Keratinocyte (primary cell): ENCODE data around the gene COPG2. TPM values are rescaled to one million over a fixed set of nuclear protein-coding genes. Genes with fewer than 3 reads are reported as not detected.

Source experiments
- DNase-seq: peaks from one replicate; pipeline ENCODE4 v3.0.0-alpha.2; 2011; ENCODE audit warnings: low read depth, missing footprints, low spot score
- FAIRE-seq: peaks from 2 replicates; lab custom pipeline; 2011; peaks lifted over from hg19 to GRCh38; lab: Jason Lieb, UNC
- H2AFZ ChIP-seq: 2 replicates; pipeline ENCODE4 v1.6.0; 2012; ENCODE audit warnings: low read length, control low read depth, inconsistent platforms; ENCODE audit not compliant: control insufficient read depth
- H3K27ac ChIP-seq: 2 replicates; pipeline ENCODE4 v1.5.1; 2011; ENCODE audit warnings: low read length; ENCODE audit not compliant: control insufficient read depth, insufficient read depth
- H3K27me3 ChIP-seq: 3 replicates; pipeline ENCODE4 v1.6.0; 2011; ENCODE audit warnings: low read length; ENCODE audit not compliant: control insufficient read depth, insufficient read depth; ENCODE audit errors: extremely low read depth
- H3K36me3 ChIP-seq, 2 experiments: 2 replicates in 1 of 2; 3 replicates in 1 of 2; pipeline ENCODE4 v1.5.1; 2011; ENCODE audit warnings: low read length in 2 of 2, mild to moderate bottlenecking in 1 of 2; ENCODE audit not compliant: control insufficient read depth in 2 of 2, insufficient read depth in 2 of 2; ENCODE audit errors: extremely low read depth in 1 of 2
- H3K4me1 ChIP-seq: 3 replicates; pipeline ENCODE4 v1.5.1; 2011; ENCODE audit warnings: low read length; ENCODE audit not compliant: control insufficient read depth, insufficient read depth; ENCODE audit errors: extremely low read depth
- H3K4me2 ChIP-seq: 3 replicates; pipeline ENCODE4 v1.6.0; 2011; ENCODE audit warnings: low read depth, low read length; ENCODE audit not compliant: control insufficient read depth, insufficient read depth; ENCODE audit errors: extremely low read depth
- H3K4me3 ChIP-seq, 3 experiments: fragments of 200-600 bp in 1 of 3; sonication (generic) in 1 of 3; 2 replicates in 2 of 3; 3 replicates in 1 of 3; pipeline ENCODE4 v1.5.1; 2011 to 2016; ENCODE audit warnings: low read length in 3 of 3, mild to moderate bottlenecking in 3 of 3, control low read depth in 2 of 3, inconsistent platforms in 1 of 3, low read depth in 1 of 3, mixed read lengths in 1 of 3, mixed run types in 1 of 3, moderate library complexity in 1 of 3; ENCODE audit not compliant: control insufficient read depth in 2 of 3, insufficient read depth in 2 of 3; ENCODE audit errors: extremely low read depth in 1 of 3
- H3K79me2 ChIP-seq: 2 replicates; pipeline ENCODE4 v1.6.0; 2012; ENCODE audit warnings: low read length; ENCODE audit not compliant: control insufficient read depth, insufficient read depth
- H3K9ac ChIP-seq: 3 replicates; pipeline ENCODE4 v1.6.0; 2011; ENCODE audit warnings: low read length; ENCODE audit not compliant: control insufficient read depth, insufficient read depth; ENCODE audit errors: extremely low read depth
- H3K9me1 ChIP-seq: 3 replicates; pipeline ENCODE4 v1.6.0; 2011; ENCODE audit warnings: low read length; ENCODE audit not compliant: control insufficient read depth, insufficient read depth; ENCODE audit errors: extremely low read depth
- H3K9me3 ChIP-seq: 2 replicates; pipeline ENCODE4 v1.5.1; 2012; ENCODE audit warnings: low read depth, low read length; ENCODE audit not compliant: control insufficient read depth
- H4K20me1 ChIP-seq: 3 replicates; pipeline ENCODE4 v1.6.0; 2011; ENCODE audit warnings: low read length; ENCODE audit not compliant: control insufficient read depth, insufficient read depth; ENCODE audit errors: extremely low read depth
- CTCF ChIP-seq, 3 experiments: IDR thresholded peaks in 1 of 3; conservative IDR thresholded peaks in 1 of 3; optimal IDR thresholded peaks in 1 of 3; 2 replicates in 2 of 3; 3 replicates in 1 of 3; pipeline versions ENCODE3 to v1.5.1; 2011; ENCODE audit warnings: low read length in 3 of 3, mild to moderate bottlenecking in 3 of 3, moderate library complexity in 2 of 3, control low read depth in 1 of 3, inconsistent platforms in 1 of 3; ENCODE audit not compliant: insufficient read depth in 2 of 3; ENCODE audit errors: extremely low read depth in 1 of 3
- EZH2 ChIP-seq: IDR thresholded peaks from one replicate; pipeline ENCODE4 v1.6.1; 2012; ENCODE audit warnings: inconsistent platforms, mild to moderate bottlenecking, low read length, moderate library complexity
- dilution Hi-C: fragments of 300-500 bp; cut with MboI; formaldehyde crosslinking; loops from one replicate; pipeline ENCODE4 v1.7.0; 2020; ENCODE audit warnings: low sequenced_read_pairs; ENCODE audit not compliant: extremely low pct_ligation_motif_present
- polyA plus RNA-seq, 5 experiments: library from polyadenylated mRNA; depleted of rRNA in 3 of 5; stranded (reverse) in 3 of 5; stranded (forward) in 1 of 5; unstranded in 1 of 5; fragments of >200 nt; gene quantifications; 1 replicate in 1 of 5; 2 replicates in 3 of 5; 3 replicates in 1 of 5; pipeline versions ENCODE4 v1.2.1 to v1.2.3, GENCODE V29; 2011 to 2012; ENCODE audit warnings: missing spikeins in 2 of 5, low read depth in 1 of 5, low replicate concordance in 1 of 5

The COPG2 gene
- polyA plus RNA-seq, 1 donor (not counting 4 experiments of a cell fraction or from before 2014, with no cell fraction given), result 38.8 TPM

- Histone ChIP-seq H3K36me3 (no peaks in the 10 kb centered on the region), H3K4me1 (peaks cover 3% of the 10 kb centered on the region), H4K20me1 (no peaks in the 10 kb centered on the region), H3K79me2 (no peaks in the 10 kb centered on the region), H3K9me1 (no peaks in the 10 kb centered on the region), H3K27me3 (peaks cover 30% of the 10 kb centered on the region), H3K27ac (no peak overlapping the region), H2AFZ (no peak overlapping the region), H3K9ac (no peak overlapping the region), H3K9me3 (no peaks in the 10 kb centered on the region), H3K4me2 (peak overlapping the region; percentile 84), H3K4me3 (peak overlapping the region in 1 of 3 experiments; percentile 58)
- DNase-seq (no peak), FAIRE-seq (no peak)
- dilution Hi-C loops, result no loop called here
- TF ChIP-seq EZH2 (no peak), CTCF (optimal IDR thresholded peaks at IDR 0.05 in 1 of 3, IDR thresholded peaks at IDR 0.05 in 1 of 3, conservative IDR thresholded peaks at IDR 0.05 in 1 of 3; ENCODE audit: extremely low read depth in 1 of 3, insufficient read depth in 2 of 3, low read length in 3 of 3) (no peak)
Observed at GRCh38 chr7:130493275-130493873, 175.2 kb downstream of the COPG2 start.

GRCh38 chr7:130492523-130493274 lies 175.8 kb downstream of the COPG2 start:
- H2AFZ ChIP-seq, result no peak overlapping the region

More at GRCh38 chr7:130492523-130493274, 175.8 kb downstream of the COPG2 start:
- DNase-seq (no peak), FAIRE-seq (no peak)
- Histone ChIP-seq H3K9ac (no peak overlapping the region), H3K79me2 (no peaks in the 10 kb centered on the region), H4K20me1 (no peaks in the 10 kb centered on the region), H3K27me3 (peaks cover 30% of the 10 kb centered on the region), H3K4me2 (peak overlapping the region; percentile 84), H3K27ac (no peak overlapping the region), H3K9me3 (no peaks in the 10 kb centered on the region), H3K4me1 (peaks cover 3% of the 10 kb centered on the region), H3K36me3 (no peaks in the 10 kb centered on the region), H3K9me1 (no peaks in the 10 kb centered on the region), H3K4me3 (peak overlapping the region; percentile 8 to 58 (median 31))
- TF ChIP-seq CTCF (optimal IDR thresholded peaks at IDR 0.05 in 1 of 3, IDR thresholded peaks at IDR 0.05 in 1 of 3, conservative IDR thresholded peaks at IDR 0.05 in 1 of 3; ENCODE audit: extremely low read depth in 1 of 3, insufficient read depth in 2 of 3, low read length in 3 of 3), result no peak
- TF ChIP-seq EZH2, result peak; percentile 11
- dilution Hi-C loops, result no loop called here
